NCI-H2029 (cell line): ENCODE results near the gene SLX4IP.
"Not testable (repeated sequence)": the region's sequence is repeated elsewhere in the genome, so short reads cannot be mapped to it uniquely, and the experiment has no call there.

ENCODE experiments used
- DNase-seq: peaks from one replicate; lab custom pipeline; 2025; lab: John Stamatoyannopoulos, UW

SLX4IP gene

GRCh38 chr20:10605547-10606195 is 170.6 kb downstream of the SLX4IP start:
- DNase-seq, result no peak

- DNase-seq, result no peak
These were observed 174.2 kb downstream of the SLX4IP start for GRCh38 chr20:10609276-10609675.

GRCh38 chr20:10609770-10610169 is 174.7 kb downstream of the SLX4IP start:
- no peak for DNase-seq

- DNase-seq, result no peak
These were observed 175.1 kb downstream of the SLX4IP start for GRCh38 chr20:10610251-10610650.

GRCh38 chr20:10611357-10611756 is 176.3 kb downstream of the SLX4IP start:
- no peak for DNase-seq

- not testable (repeated sequence) for DNase-seq
These were observed 178.3 kb downstream of the SLX4IP start for GRCh38 chr20:10613426-10613825.

- no peak for DNase-seq
These were observed 178.8 kb downstream of the SLX4IP start for GRCh38 chr20:10613911-10614310.

- DNase-seq, result no peak
These were observed 181.1 kb downstream of the SLX4IP start for GRCh38 chr20:10616212-10616611.

GRCh38 chr20:10617549-10618133 is 182.5 kb downstream of the SLX4IP start:
- DNase-seq, result not testable (repeated sequence)

- DNase-seq, result no peak
These were observed 183.6 kb downstream of the SLX4IP start for GRCh38 chr20:10618611-10619245.

- no peak for DNase-seq
These were observed 184.3 kb downstream of the SLX4IP start for GRCh38 chr20:10619427-10619826.

- DNase-seq, result no peak
These were observed 186.0 kb downstream of the SLX4IP start for GRCh38 chr20:10621149-10621548.

- no peak for DNase-seq
These were observed 187.7 kb downstream of the SLX4IP start for GRCh38 chr20:10622657-10623418.

- DNase-seq, result no peak
These were observed 190.5 kb downstream of the SLX4IP start for GRCh38 chr20:10625641-10626040.

GRCh38 chr20:10626896-10627295 is 191.8 kb downstream of the SLX4IP start:
- DNase-seq, result no peak

GRCh38 chr20:10629946-10630650 is 195.0 kb downstream of the SLX4IP start:
- DNase-seq, result no peak

- no peak for DNase-seq
These were observed 196.0 kb downstream of the SLX4IP start for GRCh38 chr20:10631126-10631525.

GRCh38 chr20:10632721-10633509 is 197.8 kb downstream of the SLX4IP start:
- DNase-seq, result no peak

GRCh38 chr20:10633718-10634117 is 198.6 kb downstream of the SLX4IP start:
- DNase-seq, result no peak

GRCh38 chr20:10634211-10634610 is 199.1 kb downstream of the SLX4IP start:
- no peak for DNase-seq

GRCh38 chr20:10634683-10635411 is 199.7 kb downstream of the SLX4IP start:
- DNase-seq, result no peak
